ENCODE data around the gene WNT9A.

Gene WNT9A

DNA sequence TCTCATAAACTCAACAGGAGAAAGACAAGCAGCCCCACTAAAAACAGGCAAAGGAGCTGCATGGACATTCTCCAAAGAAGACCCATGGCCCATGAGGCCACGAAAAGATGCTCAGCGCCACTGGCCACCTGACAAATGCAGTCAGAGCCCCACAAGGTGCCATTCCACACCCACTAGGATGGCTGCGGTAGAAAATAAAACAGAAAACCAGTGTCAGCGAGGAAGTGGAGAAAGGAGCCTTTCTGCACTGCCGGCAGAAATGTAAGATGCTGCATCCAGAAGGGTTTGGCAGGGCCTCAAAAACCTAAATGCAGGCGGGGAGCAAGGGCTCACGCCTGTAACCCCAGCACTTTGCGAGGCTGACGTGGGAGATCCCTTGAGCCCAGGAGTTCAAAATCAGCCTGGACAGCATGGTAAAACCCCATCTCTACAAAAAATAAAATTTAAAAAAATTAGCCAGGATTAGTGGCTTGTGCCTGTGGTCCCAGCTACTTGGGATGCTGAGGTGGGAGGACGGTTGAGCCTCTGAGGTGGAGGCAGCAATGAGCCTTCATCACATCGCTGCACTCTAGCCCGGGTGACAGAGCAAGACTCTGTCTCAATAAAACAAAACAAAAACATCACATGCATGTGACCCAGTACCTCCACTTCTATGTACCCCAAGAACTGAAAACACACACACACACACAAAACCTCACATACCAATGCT, 4.2 kb downstream of the WNT9A start:
- TF ChIP-seq, protein P1, sequence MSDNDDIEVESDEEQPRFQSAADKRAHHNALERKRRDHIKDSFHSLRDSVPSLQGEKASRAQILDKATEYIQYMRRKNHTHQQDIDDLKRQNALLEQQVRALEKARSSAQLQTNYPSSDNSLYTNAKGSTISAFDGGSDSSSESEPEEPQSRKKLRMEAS (IDR thresholded peaks at IDR 0.05): no peak
- no peak for TF ChIP-seq REST (IDR thresholded peaks at IDR 0.05; ENCODE audit: low read depth)
- TF ChIP-seq TEAD4 (IDR thresholded peaks at IDR 0.05): no peak
- TF ChIP-seq EP300 (IDR thresholded peaks at IDR 0.05; ENCODE audit: borderline replicate concordance): no peak
- TF ChIP-seq TCF12 (IDR thresholded peaks at IDR 0.05; ENCODE audit: low read depth): no peak
- no peak for TF ChIP-seq EGR1 (IDR thresholded peaks at IDR 0.05)
- no peak for TF ChIP-seq ZBTB7A (IDR thresholded peaks at IDR 0.05; ENCODE audit: low read depth)
- TF ChIP-seq TAF1 (IDR thresholded peaks at IDR 0.05; ENCODE audit: low read depth): no peak
- TF ChIP-seq CREB1 (IDR thresholded peaks at IDR 0.05; ENCODE audit: low read depth): no peak
- TF ChIP-seq NFIC (IDR thresholded peaks at IDR 0.05): no peak
- no peak for TF ChIP-seq YY1 (IDR thresholded peaks at IDR 0.05; ENCODE audit: low read depth)
- TF ChIP-seq RAD21 (IDR thresholded peaks at IDR 0.05; ENCODE audit: low read depth): no peak
- TF ChIP-seq CEBPB (IDR thresholded peaks at IDR 0.05): no peak
- TF ChIP-seq, protein P2, sequence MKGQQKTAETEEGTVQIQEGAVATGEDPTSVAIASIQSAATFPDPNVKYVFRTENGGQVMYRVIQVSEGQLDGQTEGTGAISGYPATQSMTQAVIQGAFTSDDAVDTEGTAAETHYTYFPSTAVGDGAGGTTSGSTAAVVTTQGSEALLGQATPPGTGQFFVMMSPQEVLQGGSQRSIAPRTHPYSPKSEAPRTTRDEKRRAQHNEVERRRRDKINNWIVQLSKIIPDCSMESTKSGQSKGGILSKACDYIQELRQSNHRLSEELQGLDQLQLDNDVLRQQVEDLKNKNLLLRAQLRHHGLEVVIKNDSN (IDR thresholded peaks at IDR 0.05): no peak
- no peak for TF ChIP-seq FOXM1 (IDR thresholded peaks at IDR 0.05; ENCODE audit: borderline replicate concordance, low read depth)

GRCh38 chr1:227942716-227943261, 4.9 kb downstream of the WNT9A start:
- TF ChIP-seq, protein P1 (IDR thresholded peaks at IDR 0.05): no peak
- TF ChIP-seq TEAD4 (IDR thresholded peaks at IDR 0.05) (no peak), CREB1 (IDR thresholded peaks at IDR 0.05; ENCODE audit: low read depth) (no peak), YY1 (IDR thresholded peaks at IDR 0.05; ENCODE audit: low read depth) (no peak), FOXM1 (IDR thresholded peaks at IDR 0.05; ENCODE audit: borderline replicate concordance, low read depth) (no peak), EGR1 (IDR thresholded peaks at IDR 0.05) (no peak), REST (IDR thresholded peaks at IDR 0.05; ENCODE audit: low read depth) (no peak), NFIC (IDR thresholded peaks at IDR 0.05) (no peak), CEBPB (IDR thresholded peaks at IDR 0.05) (no peak), ZBTB7A (IDR thresholded peaks at IDR 0.05; ENCODE audit: low read depth) (no peak), RAD21 (IDR thresholded peaks at IDR 0.05; ENCODE audit: low read depth) (no peak), TAF1 (IDR thresholded peaks at IDR 0.05; ENCODE audit: low read depth) (no peak)
- TF ChIP-seq, protein P2 (IDR thresholded peaks at IDR 0.05): no peak

DNA sequence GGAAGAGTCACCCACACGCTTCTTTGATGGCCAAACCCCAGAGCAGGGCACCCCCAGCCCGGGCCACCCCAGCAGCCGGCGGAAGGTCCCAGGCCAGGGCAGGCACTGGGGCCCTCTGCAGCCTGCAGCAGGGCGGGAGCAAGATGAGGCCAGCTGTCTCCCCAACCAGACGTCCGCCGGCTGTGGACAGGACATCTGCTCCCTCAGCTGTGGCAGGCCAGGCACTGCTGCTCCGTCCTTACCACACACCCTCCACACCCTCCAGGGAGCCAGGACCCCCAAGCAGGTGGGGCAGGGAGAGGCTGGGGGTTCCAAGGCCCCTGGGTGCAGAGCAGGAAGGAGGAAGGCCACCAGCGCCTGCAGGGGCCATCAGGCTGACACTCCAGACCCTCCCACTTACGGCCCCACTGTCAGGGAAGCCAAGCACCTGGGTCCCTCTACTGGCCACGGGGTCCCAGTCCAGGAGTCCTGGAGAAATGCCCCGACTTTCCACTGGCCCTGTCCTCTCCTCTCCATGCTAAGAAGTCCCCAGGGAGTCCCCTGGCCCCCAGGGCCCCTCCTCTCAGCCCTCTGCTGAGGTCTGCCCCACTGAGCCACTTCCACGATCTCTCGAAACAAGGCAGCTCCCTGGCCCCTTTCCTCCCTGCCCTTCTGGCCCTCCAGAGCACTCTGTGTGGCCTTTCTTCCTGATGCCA, 5.6 kb downstream of the WNT9A start:
- TF ChIP-seq TCF12 (IDR thresholded peaks at IDR 0.05; ENCODE audit: low read depth) (no peak), EP300 (IDR thresholded peaks at IDR 0.05; ENCODE audit: borderline replicate concordance) (no peak), RAD21 (IDR thresholded peaks at IDR 0.05; ENCODE audit: low read depth) (peak; percentile 18; the same call in 1 of the 2 replicates)
- TF ChIP-seq, protein P2 (IDR thresholded peaks at IDR 0.05): no peak

DNA sequence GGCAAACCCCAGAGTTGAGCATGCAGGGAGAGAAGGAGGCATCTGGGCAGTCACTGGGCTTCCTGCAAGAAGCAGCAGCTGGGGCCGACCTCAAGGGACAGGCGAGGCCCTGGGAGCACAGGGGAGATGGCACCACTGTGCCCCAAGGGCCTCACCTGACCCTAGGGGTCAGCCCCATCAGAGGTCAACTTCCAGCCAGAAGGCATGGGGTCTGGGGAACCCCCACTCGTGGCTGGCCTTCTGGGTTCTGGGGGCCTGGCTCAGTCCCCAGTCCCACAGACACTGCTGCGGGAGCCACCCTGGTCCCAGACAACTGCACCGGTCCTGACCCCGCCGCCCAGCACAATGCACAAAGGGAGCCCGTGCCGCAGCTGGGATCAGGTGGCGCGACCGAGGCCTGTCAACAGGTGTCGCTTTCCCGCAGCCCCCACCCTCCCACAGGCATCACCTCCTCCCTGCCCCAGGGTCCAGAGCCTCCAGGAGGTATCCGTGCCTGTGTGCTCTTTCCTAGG, 6.2 kb downstream of the WNT9A start:
- TF ChIP-seq, protein P1 (IDR thresholded peaks at IDR 0.05): no peak
- TF ChIP-seq TAF1 (IDR thresholded peaks at IDR 0.05; ENCODE audit: low read depth) (no peak), REST (IDR thresholded peaks at IDR 0.05; ENCODE audit: low read depth) (no peak), NFIC (IDR thresholded peaks at IDR 0.05) (no peak), EGR1 (IDR thresholded peaks at IDR 0.05) (no peak), FOXM1 (IDR thresholded peaks at IDR 0.05; ENCODE audit: borderline replicate concordance, low read depth) (no peak), EP300 (IDR thresholded peaks at IDR 0.05; ENCODE audit: borderline replicate concordance) (no peak), ZBTB7A (IDR thresholded peaks at IDR 0.05; ENCODE audit: low read depth) (no peak), TCF12 (IDR thresholded peaks at IDR 0.05; ENCODE audit: low read depth) (no peak), TEAD4 (IDR thresholded peaks at IDR 0.05) (no peak), CREB1 (IDR thresholded peaks at IDR 0.05; ENCODE audit: low read depth) (no peak), RAD21 (IDR thresholded peaks at IDR 0.05; ENCODE audit: low read depth) (no peak), CEBPB (IDR thresholded peaks at IDR 0.05) (no peak), YY1 (IDR thresholded peaks at IDR 0.05; ENCODE audit: low read depth) (no peak)
- TF ChIP-seq, protein P2 (IDR thresholded peaks at IDR 0.05): no peak
